Keratinocyte (primary cell): ENCODE measurements around the gene EPHB3.

Experiments
- CTCF ChIP-seq, 3 experiments: IDR thresholded peaks in 1 of 3; conservative IDR thresholded peaks in 1 of 3; optimal IDR thresholded peaks in 1 of 3; 2 replicates in 2 of 3; 3 replicates in 1 of 3; pipeline versions ENCODE3 to v1.5.1; 2011; ENCODE audit warnings: low read length in 3 of 3, mild to moderate bottlenecking in 3 of 3, moderate library complexity in 2 of 3, control low read depth in 1 of 3, inconsistent platforms in 1 of 3; ENCODE audit not compliant: insufficient read depth in 2 of 3; ENCODE audit errors: extremely low read depth in 1 of 3
- EZH2 ChIP-seq: IDR thresholded peaks from one replicate; pipeline ENCODE4 v1.6.1; 2012; ENCODE audit warnings: inconsistent platforms, mild to moderate bottlenecking, low read length, moderate library complexity

DNA sequence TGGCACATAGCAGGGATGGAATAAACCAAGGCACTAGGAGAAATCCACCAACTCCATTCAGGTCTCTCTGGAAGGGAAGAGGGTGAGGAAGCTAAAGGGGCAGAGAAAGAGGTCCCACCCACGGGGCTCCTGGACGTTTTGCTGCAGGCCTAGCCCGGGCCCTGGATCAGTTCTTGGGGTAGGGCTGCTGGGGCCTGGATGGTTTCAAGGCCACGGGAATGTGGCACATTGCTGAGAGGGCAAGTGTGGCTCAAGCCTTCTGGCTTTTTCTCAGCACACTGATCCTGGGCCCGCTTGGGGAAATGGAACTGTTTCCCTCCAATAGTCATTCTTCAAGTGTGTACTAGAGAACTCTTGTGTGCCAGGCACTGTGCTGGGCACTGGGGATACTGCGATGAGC, 24.0 kb downstream of the EPHB3 start:
- TF ChIP-seq CTCF (optimal IDR thresholded peaks at IDR 0.05 in 1 of 3, IDR thresholded peaks at IDR 0.05 in 1 of 3, conservative IDR thresholded peaks at IDR 0.05 in 1 of 3; ENCODE audit: extremely low read depth in 1 of 3, insufficient read depth in 2 of 3, low read length in 3 of 3) (no peak), EZH2 (no peak)
